ENCODE data around the gene PPP2R1A.

GRCh38 chr19:52237197-52237596, 47.3 kb downstream of the PPP2R1A start:
- TF ChIP-seq SIN3A (IDR thresholded peaks at IDR 0.05; ENCODE audit: low read depth) (no peak), POLR2A (IDR thresholded peaks at IDR 0.05; ENCODE audit: borderline replicate concordance, extremely low read depth, insufficient read depth, insufficient read length) (no peak), MAX (IDR thresholded peaks at IDR 0.05) (no peak), JUND (IDR thresholded peaks at IDR 0.05) (no peak), CTCF (IDR thresholded peaks at IDR 0.05 in 2 of 3, conservative IDR thresholded peaks at IDR 0.05 in 1 of 3; ENCODE audit: borderline replicate concordance in 1 of 3, insufficient read depth in 1 of 3, low read depth in 2 of 3, low read length in 2 of 3) (no peak), RAD21 (IDR thresholded peaks at IDR 0.05; ENCODE audit: low read depth) (no peak), EZH2 (IDR thresholded peaks at IDR 0.05) (no peak), SP1 (IDR thresholded peaks at IDR 0.05; ENCODE audit: low read depth) (no peak), REST (IDR thresholded peaks at IDR 0.05; ENCODE audit: low read depth) (no peak)
